Measurements from ENCODE around the gene SETX.

Gene SETX

DNA sequence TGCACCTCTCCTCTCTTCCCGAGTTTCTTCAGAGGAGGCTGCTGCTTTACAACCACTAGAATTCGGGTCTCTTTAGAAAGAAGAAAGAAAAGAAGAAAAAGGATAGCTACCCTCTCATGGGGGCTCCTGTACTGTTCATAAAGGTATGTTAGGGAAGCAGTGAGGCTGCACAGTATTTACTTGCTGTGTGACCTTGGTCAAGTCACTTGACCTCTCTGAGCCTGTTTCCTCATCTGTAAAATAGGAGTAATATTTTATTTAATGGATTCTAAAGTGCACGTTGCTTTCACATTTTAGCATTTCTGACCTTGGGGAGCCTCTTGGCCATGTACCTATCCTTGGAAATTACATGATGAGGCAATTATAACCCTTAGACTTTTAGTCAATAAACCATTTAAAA lies 88.8 kb downstream of the SETX start:
- TF ChIP-seq, protein P1, sequence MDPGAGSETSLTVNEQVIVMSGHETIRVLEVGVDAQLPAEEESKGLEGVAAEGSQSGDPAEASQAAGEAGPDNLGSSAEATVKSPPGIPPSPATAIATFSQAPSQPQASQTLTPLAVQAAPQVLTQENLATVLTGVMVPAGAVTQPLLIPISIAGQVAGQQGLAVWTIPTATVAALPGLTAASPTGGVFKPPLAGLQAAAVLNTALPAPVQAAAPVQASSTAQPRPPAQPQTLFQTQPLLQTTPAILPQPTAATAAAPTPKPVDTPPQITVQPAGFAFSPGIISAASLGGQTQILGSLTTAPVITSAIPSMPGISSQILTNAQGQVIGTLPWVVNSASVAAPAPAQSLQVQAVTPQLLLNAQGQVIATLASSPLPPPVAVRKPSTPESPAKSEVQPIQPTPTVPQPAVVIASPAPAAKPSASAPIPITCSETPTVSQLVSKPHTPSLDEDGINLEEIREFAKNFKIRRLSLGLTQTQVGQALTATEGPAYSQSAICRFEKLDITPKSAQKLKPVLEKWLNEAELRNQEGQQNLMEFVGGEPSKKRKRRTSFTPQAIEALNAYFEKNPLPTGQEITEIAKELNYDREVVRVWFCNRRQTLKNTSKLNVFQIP (CRISPR knock-in tag; IDR thresholded peaks at IDR 0.05; ENCODE audit: borderline replicate concordance, low read depth) = no peak
- TF ChIP-seq ZFP3 (CRISPR knock-in tag; IDR thresholded peaks at IDR 0.05) (no peak), ZNF70 (CRISPR knock-in tag; IDR thresholded peaks at IDR 0.05) (no peak), SNAI2 (CRISPR knock-in tag; IDR thresholded peaks at IDR 0.05) (no peak), OSR1 (CRISPR knock-in tag; IDR thresholded peaks at IDR 0.05) (no peak), TCF4 (CRISPR knock-in tag; IDR thresholded peaks at IDR 0.05; ENCODE audit: borderline replicate concordance) (no peak), ZFP30 (CRISPR knock-in tag; IDR thresholded peaks at IDR 0.05) (no peak), CREB5 (CRISPR knock-in tag; IDR thresholded peaks at IDR 0.05; ENCODE audit: low read depth) (no peak), ESRRG (CRISPR knock-in tag; IDR thresholded peaks at IDR 0.05) (no peak), ZNF8 (CRISPR knock-in tag; IDR thresholded peaks at IDR 0.05) (no peak), ISL1 (CRISPR knock-in tag; IDR thresholded peaks at IDR 0.05) (no peak), ARNTL (CRISPR knock-in tag; IDR thresholded peaks at IDR 0.05; ENCODE audit: borderline replicate concordance, low read depth) (no peak), BACH2 (CRISPR knock-in tag; IDR thresholded peaks at IDR 0.05; ENCODE audit: borderline replicate concordance) (no peak), GLIS3 (CRISPR knock-in tag; IDR thresholded peaks at IDR 0.05) (no peak), ZC3H10 (CRISPR knock-in tag; IDR thresholded peaks at IDR 0.05) (no peak), CSDC2 (CRISPR knock-in tag; IDR thresholded peaks at IDR 0.05) (no peak), PPARA (CRISPR knock-in tag; IDR thresholded peaks at IDR 0.05; ENCODE audit: borderline replicate concordance) (no peak)
- TF ChIP-seq, protein P2, sequence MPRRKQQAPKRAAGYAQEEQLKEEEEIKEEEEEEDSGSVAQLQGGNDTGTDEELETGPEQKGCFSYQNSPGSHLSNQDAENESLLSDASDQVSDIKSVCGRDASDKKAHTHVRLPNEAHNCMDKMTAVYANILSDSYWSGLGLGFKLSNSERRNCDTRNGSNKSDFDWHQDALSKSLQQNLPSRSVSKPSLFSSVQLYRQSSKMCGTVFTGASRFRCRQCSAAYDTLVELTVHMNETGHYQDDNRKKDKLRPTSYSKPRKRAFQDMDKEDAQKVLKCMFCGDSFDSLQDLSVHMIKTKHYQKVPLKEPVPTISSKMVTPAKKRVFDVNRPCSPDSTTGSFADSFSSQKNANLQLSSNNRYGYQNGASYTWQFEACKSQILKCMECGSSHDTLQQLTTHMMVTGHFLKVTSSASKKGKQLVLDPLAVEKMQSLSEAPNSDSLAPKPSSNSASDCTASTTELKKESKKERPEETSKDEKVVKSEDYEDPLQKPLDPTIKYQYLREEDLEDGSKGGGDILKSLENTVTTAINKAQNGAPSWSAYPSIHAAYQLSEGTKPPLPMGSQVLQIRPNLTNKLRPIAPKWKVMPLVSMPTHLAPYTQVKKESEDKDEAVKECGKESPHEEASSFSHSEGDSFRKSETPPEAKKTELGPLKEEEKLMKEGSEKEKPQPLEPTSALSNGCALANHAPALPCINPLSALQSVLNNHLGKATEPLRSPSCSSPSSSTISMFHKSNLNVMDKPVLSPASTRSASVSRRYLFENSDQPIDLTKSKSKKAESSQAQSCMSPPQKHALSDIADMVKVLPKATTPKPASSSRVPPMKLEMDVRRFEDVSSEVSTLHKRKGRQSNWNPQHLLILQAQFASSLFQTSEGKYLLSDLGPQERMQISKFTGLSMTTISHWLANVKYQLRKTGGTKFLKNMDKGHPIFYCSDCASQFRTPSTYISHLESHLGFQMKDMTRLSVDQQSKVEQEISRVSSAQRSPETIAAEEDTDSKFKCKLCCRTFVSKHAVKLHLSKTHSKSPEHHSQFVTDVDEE (CRISPR knock-in tag; IDR thresholded peaks at IDR 0.05) = no peak
- TF ChIP-seq, protein P3, sequence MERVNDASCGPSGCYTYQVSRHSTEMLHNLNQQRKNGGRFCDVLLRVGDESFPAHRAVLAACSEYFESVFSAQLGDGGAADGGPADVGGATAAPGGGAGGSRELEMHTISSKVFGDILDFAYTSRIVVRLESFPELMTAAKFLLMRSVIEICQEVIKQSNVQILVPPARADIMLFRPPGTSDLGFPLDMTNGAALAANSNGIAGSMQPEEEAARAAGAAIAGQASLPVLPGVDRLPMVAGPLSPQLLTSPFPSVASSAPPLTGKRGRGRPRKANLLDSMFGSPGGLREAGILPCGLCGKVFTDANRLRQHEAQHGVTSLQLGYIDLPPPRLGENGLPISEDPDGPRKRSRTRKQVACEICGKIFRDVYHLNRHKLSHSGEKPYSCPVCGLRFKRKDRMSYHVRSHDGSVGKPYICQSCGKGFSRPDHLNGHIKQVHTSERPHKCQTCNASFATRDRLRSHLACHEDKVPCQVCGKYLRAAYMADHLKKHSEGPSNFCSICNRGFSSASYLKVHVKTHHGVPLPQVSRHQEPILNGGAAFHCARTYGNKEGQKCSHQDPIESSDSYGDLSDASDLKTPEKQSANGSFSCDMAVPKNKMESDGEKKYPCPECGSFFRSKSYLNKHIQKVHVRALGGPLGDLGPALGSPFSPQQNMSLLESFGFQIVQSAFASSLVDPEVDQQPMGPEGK (CRISPR knock-in tag; IDR thresholded peaks at IDR 0.05; ENCODE audit: borderline replicate concordance) = no peak
- TF ChIP-seq, protein P4, sequence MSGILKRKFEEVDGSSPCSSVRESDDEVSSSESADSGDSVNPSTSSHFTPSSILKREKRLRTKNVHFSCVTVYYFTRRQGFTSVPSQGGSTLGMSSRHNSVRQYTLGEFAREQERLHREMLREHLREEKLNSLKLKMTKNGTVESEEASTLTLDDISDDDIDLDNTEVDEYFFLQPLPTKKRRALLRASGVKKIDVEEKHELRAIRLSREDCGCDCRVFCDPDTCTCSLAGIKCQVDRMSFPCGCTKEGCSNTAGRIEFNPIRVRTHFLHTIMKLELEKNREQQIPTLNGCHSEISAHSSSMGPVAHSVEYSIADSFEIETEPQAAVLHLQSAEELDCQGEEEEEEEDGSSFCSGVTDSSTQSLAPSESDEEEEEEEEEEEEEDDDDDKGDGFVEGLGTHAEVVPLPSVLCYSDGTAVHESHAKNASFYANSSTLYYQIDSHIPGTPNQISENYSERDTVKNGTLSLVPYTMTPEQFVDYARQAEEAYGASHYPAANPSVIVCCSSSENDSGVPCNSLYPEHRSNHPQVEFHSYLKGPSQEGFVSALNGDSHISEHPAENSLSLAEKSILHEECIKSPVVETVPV (CRISPR knock-in tag; IDR thresholded peaks at IDR 0.05) = no peak
- ATAC-seq = no peak

DNA sequence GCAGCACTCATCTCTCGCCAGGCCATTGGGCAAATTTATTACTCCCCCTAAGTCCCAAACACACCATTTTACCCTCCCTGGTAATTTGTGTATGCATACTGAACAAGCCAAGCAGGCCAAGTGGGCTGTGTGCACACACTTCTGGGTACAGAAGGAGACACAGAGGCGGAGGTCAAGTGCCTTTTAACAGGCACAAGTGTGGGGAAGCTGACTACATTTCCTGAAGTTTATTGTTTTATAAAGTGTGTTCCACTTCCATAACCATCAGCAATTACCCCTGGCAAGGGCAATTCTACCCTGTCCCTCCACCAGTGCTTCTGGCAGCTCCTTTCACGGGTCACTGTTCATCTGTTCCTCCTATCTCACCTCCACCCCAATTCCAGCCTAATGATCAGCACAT lies 93.9 kb downstream of the SETX start:
- TF ChIP-seq, protein P2 (CRISPR knock-in tag; IDR thresholded peaks at IDR 0.05) = no peak
- no peak for ATAC-seq
